RWPE1 (cell line): ENCODE measurements around the gene ABR.
A peak's percentile ranks its signal among the peaks of the same experiment; 100 is the strongest.
"Not testable (repeated sequence)": the region's sequence is repeated elsewhere in the genome, so short reads cannot be mapped to it uniquely, and the experiment has no call there.

Source experiments
- CTCF ChIA-PET: fragments of 350-600 bp; sonication (Branson Sonifier 250); formaldehyde crosslinking; extraction: SDS; loops from one replicate; lab custom pipeline; 2021; lab: Yijun Ruan, JAX
- POLR2A ChIA-PET: fragments of 400-600 bp; formaldehyde crosslinking; extraction: SDS; loops from one replicate; lab custom pipeline; 2020; ENCODE audit warnings: antibody characterized with exemption; ENCODE audit not compliant: low non-redundant PET; lab: Yijun Ruan, JAX
- DNase-seq: peaks from one replicate; pipeline ENCODE4 v3.0.0; 2012; ENCODE audit warnings: low spot score
- H3K27ac ChIP-seq: fragments of 450-650 bp; 2 replicates; pipeline ENCODE4 v1.5.1; 2017
- CTCF ChIP-seq: fragments of 450-650 bp; conservative IDR thresholded peaks from 2 replicates; pipeline ENCODE4 v1.5.1; 2017; ENCODE audit warnings: low read depth, mild to moderate bottlenecking

The ABR gene

GRCh38 chr17:1070411-1070810 lies 109.4 kb downstream of the ABR start:
- POLR2A ChIA-PET = no interaction called here
- no peak overlapping the region for H3K27ac ChIP-seq
- CTCF ChIA-PET = no interaction called here
- no peak for TF ChIP-seq CTCF
- DNase-seq = no peak

GRCh38 chr17:1069847-1070246 lies 109.9 kb downstream of the ABR start:
- no peak for TF ChIP-seq CTCF
- no peak for DNase-seq
- H3K27ac ChIP-seq = no peak overlapping the region
- ChIA-PET CTCF (no interaction called here), POLR2A (no interaction called here)

GRCh38 chr17:1068356-1068755 lies 111.4 kb downstream of the ABR start:
- ChIA-PET POLR2A (no interaction called here), CTCF (interaction anchor here (2.0 kb wide), 1 partner anchor 12 kb away, joined by 13 read pairs; no protein-coding TSS in a partner anchor)
- TF ChIP-seq CTCF = no peak
- peak overlapping the region; percentile 81 for H3K27ac ChIP-seq
- no peak for DNase-seq

- CTCF ChIA-PET = interaction anchor here (0.9 to 2.0 kb wide), 2 partner anchors 11 to 80 kb away, joined by 3 to 13 read pairs; no protein-coding TSS in a partner anchor
- POLR2A ChIA-PET = no interaction called here
- no peak for TF ChIP-seq CTCF
- peak; percentile 97 for DNase-seq
- peak overlapping the region; percentile 81 for H3K27ac ChIP-seq
Observed at GRCh38 chr17:1067282-1067956, 112.4 kb downstream of the ABR start.

GRCh38 chr17:1065416-1065815 lies 114.4 kb downstream of the ABR start:
- CTCF ChIA-PET, H3K27ac ChIP-seq, POLR2A ChIA-PET, DNase-seq: not testable (repeated sequence)

GRCh38 chr17:1060991-1061390 lies 118.8 kb downstream of the ABR start:
- ChIA-PET CTCF (no interaction called here), POLR2A (no interaction called here)
- H3K27ac ChIP-seq = peak overlapping the region; percentile 78
- no peak for TF ChIP-seq CTCF
- peak; percentile 94 for DNase-seq

- peak overlapping the region; percentile 78 for H3K27ac ChIP-seq
- no peak for TF ChIP-seq CTCF
- DNase-seq = no peak
- ChIA-PET CTCF (interaction anchor here (0.8 to 2.2 kb wide), 10 partner anchors 10 to 273 kb away, joined by 3 to 30 read pairs (median 7); no protein-coding TSS in a partner anchor), POLR2A (no interaction called here)
Observed at GRCh38 chr17:1059131-1059795, 120.5 kb downstream of the ABR start.
